ENCODE measurements around the gene RAD51B.

DNA sequence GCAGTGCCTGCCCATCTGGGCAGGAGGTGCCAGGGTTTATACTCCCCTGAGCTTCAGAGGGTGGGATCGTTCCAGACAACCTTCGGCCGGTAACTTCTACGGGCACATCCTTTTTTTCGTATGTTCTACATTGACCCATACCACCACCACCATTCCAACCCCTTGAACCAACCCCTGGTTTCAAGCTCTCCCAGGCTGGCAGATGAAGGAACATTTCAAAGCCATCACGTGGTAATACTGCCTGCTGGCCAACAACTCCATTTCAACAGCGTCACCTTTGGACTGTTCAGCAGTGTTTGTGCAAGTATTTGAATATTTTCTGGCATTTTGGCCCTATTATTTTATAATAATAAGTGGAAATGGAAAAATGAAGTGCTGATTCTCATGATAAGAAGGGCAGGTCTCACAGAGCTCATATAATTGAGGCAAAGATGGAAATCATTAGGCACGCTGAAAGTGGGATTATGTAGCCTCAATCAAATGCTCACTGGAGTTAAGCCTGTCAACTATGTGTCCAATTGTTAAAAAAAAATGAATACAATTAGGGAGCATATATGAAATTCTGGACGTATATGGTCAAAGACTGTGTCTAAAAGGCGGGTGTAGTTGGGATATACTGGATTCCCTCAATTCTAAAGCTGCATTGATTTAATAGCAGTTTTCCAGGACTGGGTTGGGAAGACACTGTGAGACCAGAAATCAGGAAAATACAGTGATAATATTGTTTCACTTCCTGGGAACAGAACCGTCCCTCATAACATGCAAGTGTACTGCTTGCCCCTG is 811.2 kb downstream of the RAD51B start:
- TF ChIP-seq CTCF (IDR thresholded peaks at IDR 0.05) (no peak), REST (IDR thresholded peaks at IDR 0.05; ENCODE audit: insufficient read depth in 1 of 2, low read depth in 2 of 2, low read length in 1 of 2) (no peak)
